K562 (cell line): ENCODE measurements around the gene GATAD2B. TPM values are rescaled to one million over a fixed set of nuclear protein-coding genes. Genes with fewer than 3 reads are reported as not detected.
A peak's percentile ranks its signal among the peaks of the same experiment; 100 is the strongest.

Experiments
- EHMT2 ChIP-seq: fragments of 450-650 bp; IDR thresholded peaks from 2 replicates; pipeline ENCODE4 v1.6.1; 2018; ENCODE audit warnings: antibody characterized with exemption
- ETS1 ChIP-seq: conservative IDR thresholded peaks from 2 replicates; pipeline ENCODE4 v1.6.1; 2011; ENCODE audit warnings: low read depth, mild to moderate bottlenecking, low read length; ENCODE audit not compliant: control insufficient read depth
- HDAC3 ChIP-seq: fragments of 450-650 bp; IDR thresholded peaks from 2 replicates; pipeline ENCODE4 v1.6.1; 2018; ENCODE audit warnings: borderline replicate concordance, mild to moderate bottlenecking, moderate library complexity; ENCODE audit not compliant: partially characterized antibody
- KAT7 ChIP-seq: sonication (generic); formaldehyde crosslinking; IDR thresholded peaks from 2 replicates; pipeline ENCODE4 v1.8.0; 2022; ENCODE audit warnings: missing genetic modification reagents, mild to moderate bottlenecking, borderline replicate concordance
- MAZ ChIP-seq, 2 experiments: fragments of 450-650 bp in 1 of 2; sonication (generic) in 1 of 2; formaldehyde crosslinking; IDR thresholded peaks in 1 of 2; conservative IDR thresholded peaks in 1 of 2; 2 replicates each; pipeline versions ENCODE4 v1.4.0 to v1.5.0; 2020; ENCODE audit warnings: mild to moderate bottlenecking in 1 of 2, missing genetic modification reagents in 1 of 2
- MNT ChIP-seq, 2 experiments: fragments of 450-650 bp; conservative IDR thresholded peaks; 2 replicates each; pipeline ENCODE4 v1.6.1; 2017; ENCODE audit warnings: mild to moderate bottlenecking in 2 of 2, moderate library complexity in 2 of 2
- NBN ChIP-seq: fragments of 450-650 bp; IDR thresholded peaks from 2 replicates; pipeline ENCODE4 v1.6.1; 2016; ENCODE audit warnings: low read depth, mild to moderate bottlenecking
- NCOR1 ChIP-seq: fragments of 450-650 bp; IDR thresholded peaks from 2 replicates; pipeline ENCODE4 v1.6.1; 2016; ENCODE audit warnings: mild to moderate bottlenecking, moderate library complexity
- NFIC ChIP-seq: fragments of 450-650 bp; IDR thresholded peaks from 2 replicates; pipeline ENCODE4 v1.6.1; 2017; ENCODE audit warnings: mild to moderate bottlenecking, inconsistent platforms
- NR1H2 ChIP-seq: sonication (generic); formaldehyde crosslinking; IDR thresholded peaks from 2 replicates; pipeline ENCODE4 v1.4.0; 2020; ENCODE audit warnings: mild to moderate bottlenecking, missing genetic modification reagents
- POLR2A ChIP-seq: fragments of 450-650 bp; conservative IDR thresholded peaks from 2 replicates; pipeline ENCODE4 v1.6.1; 2016
- POLR2G ChIP-seq: fragments of 200-400 bp; formaldehyde crosslinking; IDR thresholded peaks from 2 replicates; pipeline ENCODE4 v1.6.1; 2017; ENCODE audit warnings: low read depth, mild to moderate bottlenecking, antibody characterized with exemption, low read length, moderate library complexity
- SMAD4 ChIP-seq: fragments of 250-450 bp; sonication (Bioruptor Pico); conservative IDR thresholded peaks from 2 replicates; pipeline ENCODE4 v1.8.0; 2021; ENCODE audit warnings: inconsistent platforms, mild to moderate bottlenecking, moderate library complexity
- SUPT5H ChIP-seq: fragments of 450-650 bp; IDR thresholded peaks from 2 replicates; pipeline ENCODE4 v1.6.1; 2016
- TGIF2 ChIP-seq: sonication (generic); formaldehyde crosslinking; IDR thresholded peaks from 2 replicates; pipeline ENCODE4 v1.8.1; 2022; ENCODE audit warnings: mild to moderate bottlenecking, missing genetic modification reagents, moderate library complexity
- VEZF1 ChIP-seq: fragments of 200-800 bp; sonication (Bioruptor generic); IDR thresholded peaks from 2 replicates; pipeline ENCODE4 v1.6.1; 2017; ENCODE audit warnings: missing genetic modification characterization, missing compliant biosample characterization
- ZNF561 ChIP-seq: fragments of 450-650 bp; formaldehyde crosslinking; conservative IDR thresholded peaks from 2 replicates; pipeline ENCODE4 v1.4.0; 2020; ENCODE audit warnings: mild to moderate bottlenecking, moderate library complexity
- polyA plus RNA-seq, 8 experiments: library from polyadenylated mRNA; depleted of rRNA in 4 of 8; stranded (reverse) in 5 of 8; unstranded in 3 of 8; fragments of >200 nt; fragmentation: Nextera tagmentation in 2 of 8; fragmentation: Illumina TruSeq in 1 of 8; extraction: Ambion mirVana in 2 of 8; extraction: Trizol in 1 of 8; gene quantifications; 2 replicates each; pipeline versions ENCODE4 v1.2.1 to v1.2.3, GENCODE V29; 2011 to 2014; ENCODE audit warnings: inconsistent platforms in 1 of 8, missing spikeins in 1 of 8
- total RNA-seq, 7 experiments: library from RNA; depleted of rRNA in 6 of 7; stranded (reverse); fragments of >200 nt in 6 of 7; fragmentation: Illumina TruSeq in 2 of 7; extraction: Trizol in 2 of 7; gene quantifications; 2 replicates each; pipeline versions ENCODE4 v1.2.1 to v1.2.3, GENCODE V29; 2011 to 2021; ENCODE audit warnings: low replicate concordance in 1 of 7
- TF ChIP-seq, protein P1 (sequence below), 2 experiments: fragments of 450-650 bp; IDR thresholded peaks; 2 replicates each; pipeline ENCODE4 v1.6.1; 2016
- TF ChIP-seq, protein P2 (sequence below): fragments of 250-450 bp; sonication (Bioruptor Pico); IDR thresholded peaks from 2 replicates; pipeline ENCODE4 v1.4.0; 2020; ENCODE audit warnings: mild to moderate bottlenecking, moderate library complexity, borderline replicate concordance

The GATAD2B gene
- total and polyA plus RNA-seq, 9 of the 15 experiments (the other 6 are each of a cell fraction or from before 2014, with no cell fraction given) = 1.5 to 40.2 (median 4.9) TPM

DNA sequence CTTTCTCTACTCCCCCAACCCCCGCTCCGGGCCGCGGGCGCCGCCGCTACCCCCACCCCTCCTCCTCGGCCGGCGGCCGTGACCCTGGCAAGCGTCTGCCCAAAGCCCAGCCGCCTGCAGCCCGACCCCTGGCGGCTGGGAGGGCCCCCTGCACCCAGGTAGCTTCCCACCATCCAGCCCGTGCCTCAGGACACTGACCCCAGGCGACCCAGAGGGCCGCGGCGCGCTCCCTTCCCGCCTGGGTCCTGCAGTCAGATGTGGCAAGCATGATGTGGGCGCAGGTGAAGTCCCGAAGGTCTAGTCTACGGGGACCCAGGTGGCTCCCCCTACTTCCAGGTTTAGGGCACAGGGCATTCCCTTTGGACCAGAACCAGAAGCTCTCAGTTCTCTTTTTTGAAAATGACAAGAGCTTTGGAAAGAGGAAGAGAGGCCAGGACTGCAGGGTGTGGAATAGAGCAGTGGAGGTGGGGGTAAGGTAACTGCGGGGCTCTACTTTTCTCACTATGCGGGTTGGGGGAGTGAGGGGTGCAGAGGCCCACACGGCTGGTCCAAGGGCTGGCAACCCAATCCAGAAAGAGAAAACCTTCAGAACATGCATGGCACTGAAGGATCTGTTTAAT lies 24.0 kb upstream of the GATAD2B start, which contains the start of gene DENND4B (continued):
- TF ChIP-seq KAT7 (CRISPR knock-in tag) (0 out of 2 replicates have a peak, but pooled peaks have one; percentile 66), NBN (peak; percentile 74), NR1H2 (CRISPR knock-in tag) (0 out of 2 replicates have a peak, but pooled peaks have one; percentile 18), NFIC (peak; percentile 56), POLR2A (peak; percentile 41; the same call in 1 of the 2 replicates), NCOR1 (peak; percentile 75), HDAC3 (peak; percentile 22), MNT (conservative IDR thresholded peaks at IDR 0.05) (peak; percentile 2 to 9; a peak in 2 of 4 replicates), ETS1 (peak; percentile 62; the same call in 1 of the 2 replicates), VEZF1 (peak; percentile 92), SMAD4 (CRISPR knock-in tag) (peak; percentile 82), TGIF2 (CRISPR knock-in tag) (peak; percentile 62; the same call in 1 of the 2 replicates), MAZ (CRISPR knock-in tag; conservative IDR thresholded peaks at IDR 0.05 in 1 of 2, IDR thresholded peaks at IDR 0.05 in 1 of 2) (peak in 1 of 2 experiments; percentile 82; a peak in 3 of 4 replicates), EHMT2 (no peak), SUPT5H (0 out of 2 replicates have a peak, but pooled peaks have one; percentile 39), POLR2G (peak; percentile 77), ZNF561 (CRISPR knock-in tag) (no peak)
- TF ChIP-seq, protein P1, sequence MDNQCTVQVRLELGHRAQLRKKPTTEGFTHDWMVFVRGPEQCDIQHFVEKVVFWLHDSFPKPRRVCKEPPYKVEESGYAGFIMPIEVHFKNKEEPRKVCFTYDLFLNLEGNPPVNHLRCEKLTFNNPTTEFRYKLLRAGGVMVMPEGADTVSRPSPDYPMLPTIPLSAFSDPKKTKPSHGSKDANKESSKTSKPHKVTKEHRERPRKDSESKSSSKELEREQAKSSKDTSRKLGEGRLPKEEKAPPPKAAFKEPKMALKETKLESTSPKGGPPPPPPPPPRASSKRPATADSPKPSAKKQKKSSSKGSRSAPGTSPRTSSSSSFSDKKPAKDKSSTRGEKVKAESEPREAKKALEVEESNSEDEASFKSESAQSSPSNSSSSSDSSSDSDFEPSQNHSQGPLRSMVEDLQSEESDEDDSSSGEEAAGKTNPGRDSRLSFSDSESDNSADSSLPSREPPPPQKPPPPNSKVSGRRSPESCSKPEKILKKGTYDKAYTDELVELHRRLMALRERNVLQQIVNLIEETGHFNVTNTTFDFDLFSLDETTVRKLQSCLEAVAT (IDR thresholded peaks at IDR 0.05) = peak in 1 of 2 experiments; percentile 63; a peak in 1 of 4 replicates
- TF ChIP-seq, protein P2, sequence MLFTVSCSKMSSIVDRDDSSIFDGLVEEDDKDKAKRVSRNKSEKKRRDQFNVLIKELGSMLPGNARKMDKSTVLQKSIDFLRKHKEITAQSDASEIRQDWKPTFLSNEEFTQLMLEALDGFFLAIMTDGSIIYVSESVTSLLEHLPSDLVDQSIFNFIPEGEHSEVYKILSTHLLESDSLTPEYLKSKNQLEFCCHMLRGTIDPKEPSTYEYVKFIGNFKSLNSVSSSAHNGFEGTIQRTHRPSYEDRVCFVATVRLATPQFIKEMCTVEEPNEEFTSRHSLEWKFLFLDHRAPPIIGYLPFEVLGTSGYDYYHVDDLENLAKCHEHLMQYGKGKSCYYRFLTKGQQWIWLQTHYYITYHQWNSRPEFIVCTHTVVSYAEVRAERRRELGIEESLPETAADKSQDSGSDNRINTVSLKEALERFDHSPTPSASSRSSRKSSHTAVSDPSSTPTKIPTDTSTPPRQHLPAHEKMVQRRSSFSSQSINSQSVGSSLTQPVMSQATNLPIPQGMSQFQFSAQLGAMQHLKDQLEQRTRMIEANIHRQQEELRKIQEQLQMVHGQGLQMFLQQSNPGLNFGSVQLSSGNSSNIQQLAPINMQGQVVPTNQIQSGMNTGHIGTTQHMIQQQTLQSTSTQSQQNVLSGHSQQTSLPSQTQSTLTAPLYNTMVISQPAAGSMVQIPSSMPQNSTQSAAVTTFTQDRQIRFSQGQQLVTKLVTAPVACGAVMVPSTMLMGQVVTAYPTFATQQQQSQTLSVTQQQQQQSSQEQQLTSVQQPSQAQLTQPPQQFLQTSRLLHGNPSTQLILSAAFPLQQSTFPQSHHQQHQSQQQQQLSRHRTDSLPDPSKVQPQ (CRISPR knock-in tag) = no peak
